Gastroesophageal sphincter (tissue), 3 donors: Measurements from ENCODE around the gene SFI1.

Source experiments
- POLR2A ChIP-seq, 2 donors: fragments of 450-650 bp; IDR thresholded peaks; one replicate each; pipeline ENCODE4 v1.6.1; 2017; ENCODE audit warnings: antibody characterized with exemption in 2 of 2, mild to moderate bottlenecking in 2 of 2, moderate library complexity in 1 of 2
- POLR2AphosphoS5 ChIP-seq: sonication (generic); formaldehyde crosslinking; IDR thresholded peaks from one replicate; pipeline ENCODE4 v1.6.1; 2017; ENCODE audit warnings: antibody characterized with exemption
- TF ChIP-seq, protein P1 (sequence below), 4 experiments: fragments of 200-600 bp in 2 of 4; fragments of 450-650 bp in 2 of 4; sonication (generic) in 1 of 4; IDR thresholded peaks; one replicate each; pipeline ENCODE4 v1.5.1; 2017 to 2019; ENCODE audit warnings: antibody characterized with exemption in 4 of 4, mild to moderate bottlenecking in 2 of 4, moderate library complexity in 2 of 4

- TF ChIP-seq, protein P1, sequence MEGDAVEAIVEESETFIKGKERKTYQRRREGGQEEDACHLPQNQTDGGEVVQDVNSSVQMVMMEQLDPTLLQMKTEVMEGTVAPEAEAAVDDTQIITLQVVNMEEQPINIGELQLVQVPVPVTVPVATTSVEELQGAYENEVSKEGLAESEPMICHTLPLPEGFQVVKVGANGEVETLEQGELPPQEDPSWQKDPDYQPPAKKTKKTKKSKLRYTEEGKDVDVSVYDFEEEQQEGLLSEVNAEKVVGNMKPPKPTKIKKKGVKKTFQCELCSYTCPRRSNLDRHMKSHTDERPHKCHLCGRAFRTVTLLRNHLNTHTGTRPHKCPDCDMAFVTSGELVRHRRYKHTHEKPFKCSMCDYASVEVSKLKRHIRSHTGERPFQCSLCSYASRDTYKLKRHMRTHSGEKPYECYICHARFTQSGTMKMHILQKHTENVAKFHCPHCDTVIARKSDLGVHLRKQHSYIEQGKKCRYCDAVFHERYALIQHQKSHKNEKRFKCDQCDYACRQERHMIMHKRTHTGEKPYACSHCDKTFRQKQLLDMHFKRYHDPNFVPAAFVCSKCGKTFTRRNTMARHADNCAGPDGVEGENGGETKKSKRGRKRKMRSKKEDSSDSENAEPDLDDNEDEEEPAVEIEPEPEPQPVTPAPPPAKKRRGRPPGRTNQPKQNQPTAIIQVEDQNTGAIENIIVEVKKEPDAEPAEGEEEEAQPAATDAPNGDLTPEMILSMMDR (IDR thresholded peaks at IDR 0.05) = no peak
- TF ChIP-seq POLR2AphosphoS5 (no peak), POLR2A (IDR thresholded peaks at IDR 0.05) (no peak)
Measured at GRCh38 chr22:31501738-31502137, 5.4 kb downstream of the SFI1 start.
